LHCN-M2 (cell line): ENCODE data around the gene AP4B1. TPM values are rescaled to one million over a fixed set of nuclear protein-coding genes. Genes with fewer than 3 reads are reported as not detected.

Experiments used
- DNase-seq: peaks from one replicate; pipeline ENCODE4 v3.0.0-alpha.2; 2012; ENCODE audit warnings: low read depth
- total RNA-seq: library from RNA; depleted of rRNA; stranded (reverse); fragments of >200 nt; gene quantifications from 2 replicates; pipeline ENCODE4 v1.2.3, GENCODE V29; 2014

The AP4B1 gene
- total RNA-seq, 1 experiment from 2014 or later: 20.3 TPM

- no peak for DNase-seq
These were observed 9.5 kb downstream of the AP4B1 start for GRCh38 chr1:113895098-113895497.

GRCh38 chr1:113893267-113893666 is 11.3 kb downstream of the AP4B1 start:
- DNase-seq: no peak

GRCh38 chr1:113891631-113892220 is 12.9 kb downstream of the AP4B1 start:
- no peak for DNase-seq

DNA sequence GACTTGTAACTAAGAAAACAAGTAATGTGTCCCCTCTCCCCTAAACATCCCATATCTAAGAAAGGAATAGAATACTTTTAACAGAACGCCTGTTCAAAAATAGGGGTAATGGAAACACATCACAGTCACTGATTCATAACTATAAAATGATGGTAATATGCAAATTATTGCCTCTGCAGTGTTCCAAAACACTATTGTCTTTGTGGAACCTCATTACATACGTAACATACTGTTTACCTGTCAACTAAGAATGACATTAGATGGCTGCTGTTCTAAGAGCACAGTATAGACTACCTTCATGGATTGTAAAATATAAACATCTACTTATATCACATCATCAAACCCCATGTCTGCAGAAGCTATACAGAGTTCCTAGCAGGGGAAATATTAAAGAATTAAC is 13.8 kb downstream of the AP4B1 start:
- DNase-seq: no peak

DNA sequence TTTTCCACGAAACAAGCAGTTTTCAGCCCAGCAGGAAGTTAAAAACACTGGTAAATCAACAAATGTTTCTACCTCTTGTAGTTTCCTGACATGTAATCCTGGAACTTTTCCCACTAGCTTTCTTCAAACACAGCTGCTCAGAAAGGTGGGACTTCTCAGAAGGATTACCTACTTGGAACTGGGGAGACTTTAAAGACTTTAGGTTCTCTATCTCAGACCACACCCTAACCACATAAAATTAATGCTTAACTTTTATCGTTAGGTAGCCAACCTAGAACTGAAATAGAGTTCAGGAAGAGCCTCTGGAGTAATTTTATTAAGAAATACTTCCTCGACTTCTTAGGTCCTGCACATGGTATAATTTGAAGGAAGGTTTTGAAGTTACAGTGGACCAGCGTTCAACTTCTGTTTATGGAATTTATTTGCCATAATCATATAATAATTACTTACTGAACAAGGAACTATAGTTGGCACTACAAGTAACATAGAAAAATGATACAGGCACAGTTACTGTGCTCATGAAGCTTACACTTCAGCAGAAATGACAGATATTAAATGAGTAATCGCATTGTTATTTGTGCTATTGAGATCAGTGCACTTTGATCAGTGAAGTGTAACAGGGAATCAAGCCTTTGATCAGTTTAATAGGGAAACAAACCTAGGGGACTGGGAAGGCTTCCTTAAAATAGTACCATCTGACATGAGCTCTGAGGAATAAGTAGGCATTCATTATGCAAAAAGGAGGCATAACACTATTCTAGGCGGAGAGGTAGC is 17.0 kb downstream of the AP4B1 start, which contains the start of gene BCL2L15:
BCL2L15 (minus strand) TSS at position 180 of the 774 bp plus-strand sequence. CDS start 206 bp downstream, outside the sequence.
- no peak for DNase-seq

DNA sequence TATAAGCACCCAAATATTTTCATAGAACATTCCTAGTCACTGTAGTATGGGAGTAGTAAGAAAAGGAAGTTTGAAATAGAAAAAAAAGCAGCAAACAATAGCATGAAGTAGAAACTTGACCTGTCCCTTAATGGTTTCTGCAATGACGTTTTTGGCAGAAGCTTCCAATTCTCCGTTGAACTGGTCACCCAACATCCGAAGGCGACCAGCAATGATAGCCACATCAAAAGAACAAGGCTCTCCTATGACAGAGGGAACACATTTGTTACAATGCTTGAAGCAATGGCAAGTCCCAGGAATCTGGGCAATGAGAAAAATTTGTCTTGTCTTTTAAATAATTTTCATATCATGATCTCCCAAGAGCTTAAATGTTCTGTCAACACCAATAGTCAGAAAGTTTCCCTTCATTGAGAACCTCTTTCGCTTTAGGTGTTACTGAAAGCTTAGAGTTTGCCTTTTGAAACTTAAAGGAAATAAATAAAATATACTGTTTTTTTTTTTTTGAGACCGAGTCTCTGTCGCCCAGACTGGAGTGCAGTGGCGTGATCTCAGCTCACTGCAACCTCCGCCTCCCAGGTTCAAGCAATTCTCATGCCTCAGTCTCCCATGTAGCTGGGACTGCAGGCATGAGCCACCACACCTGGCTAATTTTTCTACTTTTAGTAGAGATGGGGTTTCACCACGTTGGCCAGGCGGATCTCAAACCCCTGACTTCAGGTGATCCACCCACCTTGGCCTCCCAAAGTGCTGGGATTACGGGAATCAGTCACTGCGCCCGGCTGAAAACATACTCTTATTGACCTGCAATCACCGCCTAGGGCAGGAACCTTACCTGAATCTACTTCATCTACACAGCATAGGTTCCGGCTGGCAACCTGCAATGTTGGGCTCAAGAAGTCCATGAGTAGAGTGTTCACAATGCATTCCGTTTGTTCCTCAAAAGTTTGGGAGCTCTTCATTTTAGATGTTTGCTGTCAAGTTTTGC is 17.9 kb downstream of the AP4B1 start:
- no peak for DNase-seq

GRCh38 chr1:113881661-113882060 is 22.9 kb downstream of the AP4B1 start:
- no peak for DNase-seq

- DNase-seq: no peak
These were observed 24.9 kb downstream of the AP4B1 start for GRCh38 chr1:113879739-113880038.

DNA sequence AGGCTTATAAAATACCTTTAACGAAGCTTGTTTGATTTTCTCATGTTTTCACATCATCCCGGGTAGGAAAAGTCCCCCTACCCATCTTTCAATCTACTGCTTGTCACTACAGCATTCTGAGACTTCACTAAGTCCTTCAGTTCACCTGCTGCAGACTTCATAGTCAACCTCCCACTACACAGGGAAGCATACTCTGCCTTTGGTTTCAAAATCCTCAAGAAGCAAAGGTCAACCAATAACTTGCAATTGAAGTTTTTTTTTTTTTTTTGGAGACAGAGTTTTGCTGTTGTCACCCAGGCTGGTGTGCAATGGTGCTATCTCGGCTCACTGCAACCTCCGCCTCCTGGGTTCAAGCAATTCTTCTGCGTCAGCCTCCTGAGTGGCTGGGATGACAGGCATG is 28.4 kb downstream of the AP4B1 start:
- DNase-seq: no peak

DNA sequence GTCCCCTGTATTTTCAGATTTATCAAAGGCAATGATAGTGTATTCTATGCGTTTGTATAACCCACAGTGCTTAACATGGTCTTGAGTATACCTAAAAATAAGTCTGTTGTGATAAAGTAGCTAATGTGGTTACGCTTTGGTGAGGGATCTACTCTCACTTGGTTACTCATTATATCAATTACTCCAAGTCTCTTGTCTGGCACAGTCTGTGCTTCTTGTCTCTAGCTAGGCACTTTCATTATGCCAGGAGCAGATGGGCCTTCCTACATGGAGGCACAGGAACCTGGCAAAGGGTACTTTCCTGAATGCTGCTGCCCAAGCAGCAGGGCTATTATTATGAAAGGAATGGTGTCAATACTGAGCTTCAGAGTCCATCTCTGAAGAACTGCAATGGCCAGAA is 28.9 kb downstream of the AP4B1 start:
- no peak for DNase-seq

- peak; percentile 20 for DNase-seq
These were observed 30.4 kb downstream of the AP4B1 start for GRCh38 chr1:113874012-113874879.

GRCh38 chr1:113872219-113872935 is 32.2 kb downstream of the AP4B1 start:
- no peak for DNase-seq

GRCh38 chr1:113871597-113872113 is 32.9 kb downstream of the AP4B1 start, which contains the start of gene PTPN22:
TSS of gene PTPN22 (minus strand) at chr1:113871712.
- peak; percentile 85 for DNase-seq

- DNase-seq: no peak
These were observed 33.8 kb downstream of the AP4B1 start for GRCh38 chr1:113870778-113871177.

DNA sequence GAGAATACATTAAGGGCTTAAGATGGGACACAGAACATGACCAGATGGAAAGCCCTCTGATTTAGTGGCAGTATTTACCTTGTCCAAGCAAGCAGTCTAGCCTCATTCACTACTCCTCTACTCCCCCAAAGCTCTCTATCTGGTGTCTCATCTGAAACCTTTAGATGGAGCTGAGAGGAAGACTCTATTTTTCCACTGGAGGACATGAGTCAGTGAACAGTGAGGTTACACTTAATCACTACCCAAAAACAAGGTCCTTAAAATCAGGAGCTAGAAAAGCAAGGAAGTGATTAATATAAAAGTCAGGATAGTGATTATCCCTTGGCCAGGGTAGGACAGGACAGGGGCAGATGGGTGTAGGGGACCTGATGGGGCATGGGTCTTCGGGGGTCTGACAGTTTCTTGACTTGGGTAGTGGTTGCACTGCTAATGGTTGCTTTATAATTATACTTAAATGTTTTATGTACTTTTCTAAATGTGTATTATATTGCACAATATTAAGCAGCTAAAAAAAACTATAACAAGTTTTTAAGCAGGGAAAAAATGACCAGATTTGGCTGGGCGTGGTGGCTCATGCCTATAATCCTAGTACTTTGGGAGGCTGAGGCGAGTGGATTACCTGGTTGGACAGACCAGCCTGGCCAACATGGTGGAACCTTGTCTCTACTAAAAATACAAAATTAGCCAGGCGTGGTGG is 36.1 kb downstream of the AP4B1 start:
- peak; percentile 77 for DNase-seq

DNA sequence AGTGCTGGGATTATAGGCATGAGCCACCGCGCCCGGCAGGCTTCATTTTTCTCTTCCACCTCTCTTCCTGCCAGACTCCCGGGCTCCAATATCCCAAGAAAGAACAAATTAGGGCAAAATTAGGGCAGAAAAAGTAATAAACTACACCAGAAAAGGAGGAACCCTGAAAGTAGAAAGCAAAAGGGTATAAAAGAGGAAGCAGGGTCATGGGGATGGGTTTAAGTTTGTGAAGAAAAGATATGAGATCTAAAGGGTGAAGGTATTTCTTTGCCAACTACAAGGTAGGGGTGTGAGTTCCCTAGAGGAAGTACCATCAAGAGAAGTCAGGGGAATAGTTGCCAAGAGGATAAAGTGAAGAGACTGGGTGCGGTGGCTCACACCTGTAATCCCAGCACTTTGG is 43.0 kb downstream of the AP4B1 start:
- DNase-seq: no peak

DNA sequence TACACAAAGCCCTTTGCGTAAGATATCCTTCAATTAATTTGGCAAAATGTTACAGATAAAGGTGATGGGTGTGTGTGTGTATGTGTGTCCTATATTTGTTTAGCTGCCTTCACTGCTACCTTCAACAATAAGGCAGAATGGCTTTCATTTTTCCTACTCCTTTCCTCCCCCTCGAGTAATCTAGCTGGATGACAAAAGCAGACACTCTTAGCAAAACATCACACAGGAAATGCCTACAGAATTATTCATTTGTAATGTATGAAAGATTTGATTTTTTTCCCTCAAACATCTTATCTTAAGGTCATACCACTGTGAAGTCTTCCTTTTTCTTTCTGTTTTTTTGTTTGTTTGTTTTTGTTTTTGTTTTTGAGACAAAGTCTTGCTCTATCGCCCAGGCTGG is 43.7 kb downstream of the AP4B1 start:
- DNase-seq: peak; percentile 74

DNA sequence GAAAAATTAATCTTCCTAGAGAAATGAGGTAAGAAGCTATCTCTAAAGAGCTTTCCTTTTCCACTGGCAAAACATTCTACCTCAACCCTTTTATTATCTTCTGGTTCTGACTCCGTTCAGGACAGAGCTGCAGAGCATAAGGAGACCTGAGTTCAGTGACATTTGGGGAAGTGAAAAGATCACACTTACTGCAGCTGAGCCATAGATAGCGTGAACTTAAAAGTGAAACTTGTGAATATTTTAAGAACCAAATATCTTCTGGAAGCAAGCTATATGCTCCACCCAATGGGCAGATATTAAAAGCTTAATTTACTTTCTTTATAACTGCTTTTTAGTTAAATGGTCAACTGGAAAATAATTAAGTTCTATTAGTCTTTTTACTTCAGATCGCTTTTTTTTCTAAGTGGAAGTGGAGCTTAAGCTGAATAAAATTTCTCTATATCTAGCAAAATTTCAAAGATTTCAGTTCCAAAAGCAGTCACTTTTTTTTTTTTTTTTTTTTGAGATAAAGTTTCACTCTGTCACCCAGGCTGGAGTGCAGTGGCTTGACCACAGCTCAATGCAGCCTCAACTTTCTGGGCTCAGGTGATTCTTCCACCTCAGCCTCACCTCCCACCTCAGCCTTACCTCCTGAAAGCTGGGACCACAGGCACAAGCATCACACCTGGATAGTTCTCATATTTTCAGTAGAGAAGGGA is 45.0 kb downstream of the AP4B1 start:
- DNase-seq: no peak

- DNase-seq: no peak
These were observed 45.6 kb downstream of the AP4B1 start for GRCh38 chr1:113858982-113859381.
